HG02610 (cell line): ENCODE data around the gene GIT1.

ENCODE experiments used
- ATAC-seq: cut with Tn5 transposase; IDR thresholded peaks from one replicate; pipeline ENCODE4 v1.9.1; 2021; ENCODE audit warnings: mild to moderate bottlenecking, moderate library complexity; ENCODE audit not compliant: unreplicated experiment

Gene GIT1

DNA sequence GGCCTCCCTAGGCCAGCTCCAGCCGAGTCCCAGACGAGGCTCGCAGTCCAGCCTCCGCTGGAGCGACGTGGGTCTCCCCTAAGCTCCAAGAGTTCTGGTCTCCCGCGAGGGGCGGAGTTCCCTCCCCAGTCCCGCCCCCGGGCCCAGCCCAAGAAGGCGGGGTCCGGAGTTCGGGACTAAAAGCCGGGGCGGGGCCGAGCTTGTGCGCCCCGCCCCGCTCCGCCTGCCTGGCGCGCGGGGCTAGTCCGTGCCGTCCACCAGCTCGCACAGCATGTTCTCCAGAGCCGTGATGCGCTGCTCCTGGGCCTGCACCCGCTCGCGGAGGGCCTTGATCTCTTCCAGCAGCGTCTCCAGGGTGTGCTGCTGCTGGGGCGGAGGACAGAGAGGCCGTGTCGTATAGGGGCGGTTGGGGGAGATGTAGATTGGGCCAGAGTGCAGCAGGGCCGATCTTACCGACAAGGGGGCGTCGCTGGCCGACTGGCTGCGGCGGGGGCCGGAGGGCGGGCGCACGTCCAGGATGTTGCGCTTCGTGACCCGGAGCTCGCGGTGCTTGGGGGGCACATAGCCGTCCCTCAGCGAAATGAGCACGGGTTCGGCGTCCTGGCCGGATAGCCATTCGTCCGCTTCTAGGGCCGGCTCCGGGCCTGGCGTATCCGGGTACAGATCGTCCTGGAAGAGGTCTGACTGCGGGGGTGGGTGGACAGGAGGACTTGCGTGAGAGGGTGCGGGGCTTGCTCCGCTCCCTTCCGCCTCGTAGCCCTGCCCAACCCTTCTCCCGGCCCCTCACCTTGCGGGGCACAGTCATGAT lies 26.2 kb upstream of the GIT1 start:
- ATAC-seq: peak; percentile 64

DNA sequence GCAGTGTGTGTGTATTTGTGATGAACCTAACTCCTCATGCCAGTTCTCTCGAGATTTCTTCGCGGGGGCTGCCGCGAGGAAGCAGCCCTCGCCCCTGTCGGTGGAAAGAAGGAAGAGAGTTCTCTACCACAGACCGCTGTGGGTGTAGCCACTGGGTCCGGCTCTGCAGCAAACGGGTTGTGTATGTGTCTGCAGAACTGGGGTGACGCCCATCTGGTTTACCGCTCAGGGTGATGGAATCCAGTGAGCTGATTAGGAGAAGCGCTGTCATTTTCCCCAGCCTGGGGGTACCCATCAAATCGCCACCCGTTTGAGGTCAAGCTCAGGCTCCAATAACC lies 25.6 kb upstream of the GIT1 start:
- no peak for ATAC-seq

DNA sequence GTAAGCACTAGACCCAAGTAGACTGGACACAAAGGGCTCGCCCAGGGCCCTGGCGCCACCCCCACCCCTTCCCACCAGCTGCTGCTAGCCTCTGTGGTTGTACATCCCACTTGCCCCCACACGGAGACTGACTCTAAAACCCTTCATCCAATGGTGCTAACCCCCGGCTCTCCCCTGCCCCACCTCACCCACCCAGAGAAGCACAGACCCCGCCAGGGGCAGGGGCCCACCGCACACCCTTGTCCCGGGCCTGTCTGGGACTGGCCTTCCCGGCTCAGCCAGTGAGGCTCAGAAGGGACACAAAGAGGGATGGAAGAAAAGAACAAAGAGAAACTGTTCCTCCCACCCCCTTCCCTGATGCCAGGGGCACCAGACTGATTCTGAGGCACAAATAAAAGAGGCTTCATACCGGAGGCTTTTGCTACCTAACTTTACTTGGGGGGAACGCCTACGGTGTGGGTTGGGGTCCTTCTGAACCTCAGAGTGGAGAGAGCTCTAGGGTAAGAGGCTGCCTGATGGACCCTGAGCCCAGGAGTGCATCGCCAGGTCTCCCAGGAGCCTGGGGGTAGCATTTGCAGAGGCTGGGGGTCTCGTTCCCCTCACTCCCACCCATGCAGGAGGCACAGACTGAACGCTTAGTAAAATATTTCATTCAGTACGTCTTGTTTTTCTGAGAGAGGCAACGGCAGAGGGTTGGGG lies 25.1 kb upstream of the GIT1 start:
- no peak for ATAC-seq

DNA sequence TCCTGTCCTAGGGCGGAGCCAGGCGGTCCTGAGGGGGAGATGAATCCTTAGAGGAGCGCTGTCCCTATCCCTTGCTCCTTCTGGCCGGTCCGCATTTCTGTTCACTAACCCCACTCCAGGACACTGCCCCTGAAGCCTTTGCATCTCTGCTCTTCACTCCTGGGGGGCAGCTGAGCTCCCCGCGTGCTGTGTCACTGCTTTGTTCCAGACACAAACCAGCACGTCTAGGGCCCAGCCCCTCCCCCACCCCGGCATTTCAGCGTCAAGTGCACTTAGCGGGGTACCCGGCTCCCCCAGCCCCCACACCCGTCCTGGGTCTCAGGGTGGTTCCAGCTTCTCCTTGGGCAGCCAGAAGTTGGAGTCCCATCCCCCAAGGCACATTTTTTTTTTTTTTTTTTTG lies 24.4 kb upstream of the GIT1 start:
- ATAC-seq: no peak

DNA sequence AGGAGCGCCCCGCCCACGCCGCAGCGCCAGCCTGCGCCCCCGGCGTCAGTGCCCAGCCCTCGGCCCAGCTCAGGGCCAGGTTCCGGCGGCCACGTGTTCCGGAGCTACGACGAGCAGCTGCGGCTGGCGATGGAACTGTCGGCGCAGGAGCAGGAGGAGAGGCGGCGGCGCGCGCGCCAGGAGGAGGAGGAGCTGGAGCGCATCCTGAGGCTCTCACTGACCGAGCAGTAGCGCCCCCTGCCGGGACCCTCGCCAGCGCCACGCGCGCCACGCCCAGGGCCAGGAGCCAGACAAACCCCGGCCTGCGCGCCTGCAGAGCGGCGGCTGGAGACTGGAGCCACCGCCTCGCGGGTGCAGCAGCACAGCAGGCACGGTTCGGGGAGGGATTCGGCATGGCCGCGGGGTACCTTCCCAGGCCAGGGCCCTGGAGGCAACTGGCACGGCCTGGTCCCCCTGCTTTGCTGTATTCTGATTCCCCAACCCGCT lies 23.9 kb upstream of the GIT1 start:
- ATAC-seq: peak; percentile 35

DNA sequence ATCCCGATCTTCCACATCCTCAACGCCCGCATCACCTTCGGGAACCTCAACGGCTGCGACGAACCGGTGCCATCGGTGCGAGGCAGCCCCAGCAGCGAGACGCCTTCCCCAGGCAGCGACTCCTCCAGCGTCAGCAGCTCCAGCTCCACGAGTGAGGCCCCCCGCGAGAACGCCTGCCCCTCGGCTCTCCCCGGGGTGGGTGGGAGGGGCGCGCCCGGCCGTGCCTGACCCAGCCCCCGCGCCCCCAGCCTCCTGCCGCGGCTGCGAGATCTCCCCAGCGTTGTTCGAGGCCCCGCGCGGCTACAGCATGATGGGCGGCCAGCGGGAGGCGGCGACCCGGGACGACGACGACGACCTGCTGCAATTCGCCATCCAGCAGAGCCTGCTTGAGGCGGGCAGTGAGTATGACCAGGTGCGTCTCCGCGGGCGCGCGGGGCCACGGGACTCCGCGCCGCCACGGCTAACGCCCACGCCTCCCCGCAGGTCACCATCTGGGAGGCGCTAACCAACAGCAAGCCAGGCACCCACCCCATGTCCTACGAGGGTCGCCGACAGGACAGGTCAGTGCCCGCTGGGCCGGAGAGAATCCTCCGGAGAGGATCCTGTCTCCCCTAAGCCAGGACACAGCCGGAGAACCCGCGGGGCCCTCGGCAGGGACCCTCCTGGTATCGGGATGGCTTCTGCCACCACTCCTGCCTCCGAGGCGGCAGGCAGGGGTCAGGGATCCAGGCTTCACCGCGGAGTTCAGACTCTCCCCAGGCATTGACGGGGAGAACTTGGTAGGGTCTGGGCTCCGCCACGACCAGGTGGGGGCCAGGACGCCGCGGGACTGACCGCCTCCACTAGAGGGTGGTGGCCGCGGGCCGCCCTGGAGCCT lies 23.2 kb upstream of the GIT1 start:
- ATAC-seq: no peak

DNA sequence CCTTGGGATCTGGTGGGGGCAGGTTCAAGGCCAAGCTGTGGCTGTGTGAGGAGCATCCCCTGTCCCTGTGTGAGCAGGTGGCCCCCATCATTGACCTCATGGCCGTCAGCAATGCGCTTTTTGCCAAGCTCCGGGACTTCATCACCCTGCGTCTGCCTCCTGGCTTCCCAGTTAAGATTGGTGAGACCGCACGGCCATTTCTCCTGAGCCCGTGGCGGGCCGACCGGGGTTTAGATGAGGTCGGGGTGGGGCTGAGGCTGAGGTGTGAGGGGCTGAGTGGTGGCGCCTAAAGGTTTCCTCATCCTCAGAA lies 22.6 kb upstream of the GIT1 start:
- ATAC-seq: no peak

DNA sequence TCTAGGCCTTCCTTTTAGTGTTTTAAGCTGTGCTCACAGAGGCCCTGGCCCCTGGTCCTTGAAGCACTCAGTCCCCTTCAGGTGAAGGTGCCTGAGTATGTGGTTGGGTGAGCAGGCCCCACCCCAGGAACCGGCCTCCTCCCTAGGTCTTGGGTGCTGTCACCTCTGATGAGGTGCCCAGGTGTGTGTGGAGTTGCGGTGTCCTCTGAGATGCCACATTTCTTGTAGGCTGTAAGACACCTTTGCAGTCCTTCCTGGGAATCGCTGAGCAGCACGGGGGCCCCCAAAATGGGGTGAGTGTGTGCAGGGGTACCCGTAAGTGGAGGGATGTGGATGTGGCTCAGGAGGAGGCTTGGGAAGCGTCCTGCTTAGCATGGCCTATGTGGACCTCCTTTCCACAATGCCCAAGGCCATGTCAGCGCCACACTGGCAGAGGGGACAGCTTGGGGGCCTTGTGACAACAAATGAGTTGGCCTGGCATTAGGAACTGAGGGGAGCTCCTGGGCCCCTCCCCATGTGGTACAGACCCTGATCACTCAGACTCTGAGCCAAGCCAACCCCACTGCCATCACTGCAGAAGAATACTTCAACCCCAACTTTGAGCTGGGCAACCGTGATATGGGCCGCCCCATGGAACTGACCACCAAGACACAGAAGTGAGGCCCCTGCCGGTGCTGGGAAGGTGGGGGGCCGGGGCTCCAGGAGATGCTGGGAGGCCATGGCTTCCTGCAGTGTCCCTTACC lies 22.1 kb upstream of the GIT1 start:
- ATAC-seq: no peak

DNA sequence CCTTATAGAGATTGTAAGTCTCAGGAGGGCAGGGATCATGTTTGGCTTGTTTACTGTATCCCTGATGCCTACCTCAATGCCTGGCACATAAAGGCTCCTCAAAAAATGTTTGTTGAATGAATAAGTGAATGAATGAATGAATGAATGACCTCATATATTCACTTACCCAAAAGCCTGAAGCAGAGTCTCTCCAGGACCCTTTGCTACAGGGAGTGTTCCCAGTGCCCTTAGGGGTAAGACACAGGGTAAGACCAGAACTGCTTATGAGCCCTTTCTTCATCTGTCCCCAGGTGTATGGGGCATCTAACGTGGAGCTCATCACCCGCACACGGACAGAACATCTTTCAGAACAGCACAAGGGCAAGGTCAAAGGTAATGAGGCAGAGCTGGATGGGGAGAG lies 20.9 kb upstream of the GIT1 start:
- ATAC-seq: no peak

DNA sequence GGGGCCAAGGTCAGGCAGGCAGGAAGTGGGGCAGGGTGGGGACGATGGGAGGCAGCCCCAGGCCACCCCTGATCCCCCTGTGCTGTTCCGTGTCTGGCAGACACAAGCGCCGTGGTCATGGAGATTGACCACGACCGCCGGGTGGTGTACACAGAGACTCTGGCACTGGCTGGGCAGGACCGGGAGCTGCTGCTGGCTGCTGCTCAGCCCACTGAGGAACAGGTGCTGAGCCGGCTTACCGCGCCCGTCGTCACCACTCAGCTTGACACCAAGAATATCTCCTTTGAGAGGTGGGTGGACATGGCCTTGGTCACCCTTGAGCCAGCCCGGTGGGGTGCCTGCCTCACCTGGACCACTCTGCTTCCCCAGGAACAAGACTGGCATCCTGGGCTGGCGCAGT lies 19.5 kb upstream of the GIT1 start:
- no peak for ATAC-seq

DNA sequence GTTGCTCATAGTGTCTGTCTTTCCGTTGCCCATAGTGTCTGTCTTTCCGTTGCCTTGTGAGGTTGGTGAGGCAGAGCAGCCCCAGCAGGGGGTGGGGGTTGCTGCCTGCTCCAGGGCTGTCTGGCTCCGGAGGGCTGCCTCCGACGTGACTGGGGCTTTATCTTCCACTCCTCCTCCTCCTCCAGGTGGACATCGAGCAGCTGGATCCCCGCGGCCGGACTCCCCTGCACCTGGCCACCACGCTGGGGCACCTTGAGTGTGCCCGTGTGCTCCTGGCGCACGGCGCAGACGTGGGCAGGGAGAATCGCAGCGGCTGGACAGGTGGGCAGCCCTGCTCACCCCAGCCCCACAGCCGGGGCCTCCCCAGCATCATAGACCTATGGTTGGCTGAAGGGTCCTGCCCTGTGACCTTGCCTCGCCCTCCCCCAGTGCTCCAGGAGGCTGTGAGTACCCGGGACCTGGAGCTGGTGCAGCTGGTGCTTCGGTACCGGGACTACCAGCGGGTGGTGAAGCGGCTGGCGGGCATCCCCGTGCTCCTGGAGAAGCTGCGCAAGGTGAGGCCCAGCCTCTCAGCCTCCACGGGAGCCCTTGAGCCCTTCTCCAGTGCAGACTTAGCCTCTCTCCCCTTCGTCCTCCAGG lies 18.2 kb upstream of the GIT1 start:
- no peak for ATAC-seq

DNA sequence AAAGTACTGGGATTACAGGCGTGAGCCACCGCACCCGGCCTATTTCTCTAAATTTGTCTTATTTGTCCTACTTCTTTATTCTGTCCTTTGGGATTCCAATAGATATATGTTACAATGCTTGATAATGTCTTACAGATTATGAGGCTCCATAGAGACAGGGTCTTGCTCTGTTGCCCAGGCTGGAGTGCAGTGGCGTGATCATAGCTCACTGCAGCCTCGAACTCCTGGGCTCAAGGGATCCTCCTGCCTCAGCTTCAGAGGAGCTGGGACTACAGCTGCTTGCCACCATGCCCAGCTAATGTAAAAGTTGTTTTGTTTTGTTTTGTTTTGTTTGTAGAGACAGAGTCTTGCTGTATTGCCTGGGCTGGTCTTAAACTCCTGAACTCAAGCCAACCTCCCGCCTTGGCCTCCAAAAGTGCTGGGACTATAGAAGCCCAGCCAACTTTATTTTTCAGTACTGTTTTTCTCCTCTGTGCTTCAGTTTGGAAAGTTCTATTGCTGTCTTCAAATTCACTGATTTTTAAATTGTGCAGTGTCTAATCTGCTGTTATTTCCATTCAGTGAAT lies 13.7 kb upstream of the GIT1 start:
- ATAC-seq: no peak

DNA sequence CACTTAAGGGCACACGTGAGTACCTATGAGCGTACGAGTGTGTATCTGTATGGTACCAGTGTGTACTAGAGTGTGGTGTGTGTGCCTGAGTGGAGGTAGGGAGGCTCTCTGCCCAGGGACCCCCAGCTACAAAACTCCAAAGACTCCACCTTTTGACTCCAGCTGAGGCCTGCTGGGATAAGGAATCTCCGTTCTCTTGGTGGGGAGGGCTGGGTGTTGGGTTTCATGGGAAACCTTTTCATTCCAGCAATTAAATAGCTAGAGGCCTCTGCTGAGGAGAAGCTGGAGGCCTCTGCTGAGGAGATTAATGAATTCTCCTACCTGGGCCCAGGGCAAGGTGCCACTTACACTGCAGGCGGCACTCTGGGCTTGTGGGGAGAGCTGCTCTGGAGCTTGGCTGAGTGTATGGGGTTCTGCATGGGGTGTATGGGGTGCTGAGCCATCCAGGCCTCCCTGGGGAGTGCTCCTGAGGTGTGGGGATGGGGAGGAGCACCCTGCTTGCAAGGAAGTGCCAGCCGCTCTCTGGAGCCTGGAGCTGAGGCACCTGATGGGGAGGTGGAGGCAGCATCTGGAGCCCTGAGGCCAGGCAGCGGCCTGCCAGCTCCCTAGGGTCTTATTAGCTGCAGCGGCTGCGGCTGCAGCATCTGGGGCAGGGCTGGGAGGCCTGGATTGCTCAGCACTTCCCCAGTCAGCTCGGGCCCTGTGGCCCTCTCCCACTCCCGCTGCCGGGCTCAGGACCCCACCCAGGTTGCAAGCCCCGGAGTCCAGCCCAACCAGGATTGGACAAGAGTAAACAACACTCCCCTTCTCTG lies 8.1 kb upstream of the GIT1 start:
- no peak for ATAC-seq

DNA sequence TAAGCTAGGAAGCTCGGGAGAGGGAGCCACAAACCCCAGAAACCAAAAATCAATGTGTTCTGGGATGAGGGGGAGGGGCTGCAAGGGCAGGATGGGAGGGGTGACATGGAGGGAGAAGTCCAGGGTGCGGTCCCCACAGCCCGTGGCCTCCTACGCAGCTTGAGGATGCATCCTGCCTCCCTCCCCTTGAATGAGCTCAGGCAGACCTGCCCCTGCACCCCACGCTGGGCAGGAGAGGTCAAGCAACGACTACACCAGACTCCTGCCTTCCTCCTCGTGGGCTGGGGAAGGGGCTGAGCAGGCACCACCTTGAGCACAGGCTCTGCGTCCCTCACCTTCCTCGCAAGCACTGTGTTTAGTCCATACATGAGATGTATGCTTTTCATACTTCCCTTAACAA lies 7.4 kb upstream of the GIT1 start:
- ATAC-seq: no peak

DNA sequence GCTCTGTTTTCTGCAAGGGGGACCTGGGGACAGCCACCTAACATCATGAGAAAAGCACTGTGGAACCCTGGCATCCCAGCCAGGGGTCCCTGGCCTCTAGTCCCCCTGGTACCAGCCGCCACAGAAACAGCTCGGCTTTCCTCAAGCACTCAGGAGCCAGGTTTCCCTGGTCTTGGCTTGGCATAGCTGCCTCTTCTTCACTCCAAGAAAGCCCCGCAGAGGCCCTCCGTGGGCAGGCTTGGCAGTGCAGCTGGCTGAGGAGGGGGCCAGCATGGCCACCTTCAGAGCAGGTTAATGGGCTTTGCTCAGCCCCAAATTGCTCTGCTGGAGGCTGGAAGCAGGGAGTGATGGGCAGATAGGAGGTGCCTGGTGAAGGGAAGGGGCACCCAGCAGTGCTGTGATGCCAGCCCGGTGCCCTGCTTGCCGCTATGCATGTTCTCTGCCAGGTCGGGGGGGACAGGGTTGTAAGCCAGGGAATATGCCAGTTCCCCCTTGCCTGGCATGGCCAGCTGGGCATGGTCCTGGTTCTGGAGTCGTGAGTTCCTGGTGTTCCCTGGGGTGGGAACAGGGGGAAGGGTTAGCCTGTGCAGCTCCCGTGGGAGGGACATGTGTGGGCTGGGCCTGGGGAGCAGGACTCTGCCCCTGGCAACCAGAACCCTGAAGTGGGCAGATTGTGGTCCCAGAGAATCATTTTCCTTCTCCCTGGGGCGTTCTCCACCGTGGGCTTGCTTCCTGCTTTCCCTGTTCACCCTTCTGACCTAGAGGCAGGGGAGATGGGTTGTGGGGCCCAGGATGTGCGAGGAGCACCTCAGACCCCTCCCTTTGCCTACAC lies 6.7 kb upstream of the GIT1 start:
- no peak for ATAC-seq

DNA sequence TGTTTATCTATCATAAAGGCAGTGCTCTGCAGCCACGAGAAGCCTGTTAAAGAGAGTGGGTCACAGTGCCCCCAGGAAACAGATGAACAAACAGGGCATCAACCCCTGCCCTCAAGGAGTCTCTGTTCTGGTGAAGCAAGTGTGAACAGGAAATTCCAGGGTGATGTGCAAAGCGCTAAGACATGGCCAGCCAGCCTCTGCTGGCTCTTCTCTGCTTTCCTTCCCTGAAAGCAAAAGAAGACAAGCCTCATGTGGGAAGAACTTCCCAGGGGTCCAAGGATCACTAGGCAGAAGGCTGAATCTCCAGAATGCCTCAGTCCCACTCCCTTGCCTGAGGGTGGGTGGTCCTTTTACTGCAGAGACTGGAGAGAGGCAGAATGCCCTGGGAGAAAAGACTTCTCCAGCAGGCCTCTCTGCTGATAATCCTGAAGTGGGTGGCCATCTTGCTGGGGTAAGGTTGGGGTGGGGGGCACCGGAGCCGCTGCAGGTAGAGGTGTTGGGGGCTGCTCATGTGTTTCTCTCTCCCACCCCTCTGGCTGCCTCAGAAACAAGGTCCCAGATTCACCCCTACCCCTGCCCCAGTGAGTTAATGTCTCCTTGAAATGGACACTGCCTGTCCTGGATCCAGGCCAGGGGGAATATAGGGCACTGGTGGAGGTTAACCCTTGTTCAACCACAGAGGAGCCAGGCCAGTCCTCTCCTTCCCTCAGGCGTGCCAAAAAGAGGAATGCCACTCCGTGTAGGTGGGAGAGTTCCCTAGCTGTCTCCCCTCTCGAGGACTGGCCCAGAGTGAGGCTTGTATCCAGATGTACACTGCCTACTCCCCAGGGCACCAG lies 5.9 kb upstream of the GIT1 start:
- ATAC-seq: no peak

DNA sequence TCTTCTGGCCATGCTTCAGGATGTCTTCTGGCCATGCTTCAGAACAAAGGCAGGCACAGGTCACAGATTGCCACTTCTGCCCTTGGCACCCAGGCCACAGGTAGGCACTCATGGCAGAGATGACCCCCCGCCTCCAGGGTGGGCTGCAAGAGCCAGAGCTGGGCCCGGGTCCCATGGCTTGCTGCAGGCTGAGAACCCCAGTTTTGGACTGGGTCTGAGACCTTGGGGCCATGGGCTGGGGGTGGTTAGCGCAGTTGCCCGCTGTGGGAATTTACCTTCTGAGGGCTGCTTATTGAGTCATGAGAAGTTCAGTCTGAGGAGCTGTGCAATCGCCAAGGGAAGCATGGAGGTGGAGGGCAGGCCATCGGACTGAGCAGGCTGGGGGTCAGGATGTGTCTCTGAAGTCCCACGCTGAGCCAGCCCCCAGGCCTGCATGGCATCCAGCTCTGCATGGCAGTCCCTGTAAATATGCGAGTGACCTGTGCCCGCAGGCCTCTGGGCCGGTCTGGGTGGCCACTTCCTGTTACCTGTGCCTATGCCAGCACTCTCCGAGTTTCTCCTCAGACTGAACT lies 5.2 kb upstream of the GIT1 start:
- ATAC-seq: no peak
